HG02973 (cell line): ENCODE measurements around the gene ABCA7.

Experiments
- ATAC-seq: cut with Tn5 transposase; IDR thresholded peaks from one replicate; pipeline ENCODE4 v1.9.1; 2021; ENCODE audit warnings: moderate library complexity; ENCODE audit not compliant: unreplicated experiment

ABCA7 gene, protein sequence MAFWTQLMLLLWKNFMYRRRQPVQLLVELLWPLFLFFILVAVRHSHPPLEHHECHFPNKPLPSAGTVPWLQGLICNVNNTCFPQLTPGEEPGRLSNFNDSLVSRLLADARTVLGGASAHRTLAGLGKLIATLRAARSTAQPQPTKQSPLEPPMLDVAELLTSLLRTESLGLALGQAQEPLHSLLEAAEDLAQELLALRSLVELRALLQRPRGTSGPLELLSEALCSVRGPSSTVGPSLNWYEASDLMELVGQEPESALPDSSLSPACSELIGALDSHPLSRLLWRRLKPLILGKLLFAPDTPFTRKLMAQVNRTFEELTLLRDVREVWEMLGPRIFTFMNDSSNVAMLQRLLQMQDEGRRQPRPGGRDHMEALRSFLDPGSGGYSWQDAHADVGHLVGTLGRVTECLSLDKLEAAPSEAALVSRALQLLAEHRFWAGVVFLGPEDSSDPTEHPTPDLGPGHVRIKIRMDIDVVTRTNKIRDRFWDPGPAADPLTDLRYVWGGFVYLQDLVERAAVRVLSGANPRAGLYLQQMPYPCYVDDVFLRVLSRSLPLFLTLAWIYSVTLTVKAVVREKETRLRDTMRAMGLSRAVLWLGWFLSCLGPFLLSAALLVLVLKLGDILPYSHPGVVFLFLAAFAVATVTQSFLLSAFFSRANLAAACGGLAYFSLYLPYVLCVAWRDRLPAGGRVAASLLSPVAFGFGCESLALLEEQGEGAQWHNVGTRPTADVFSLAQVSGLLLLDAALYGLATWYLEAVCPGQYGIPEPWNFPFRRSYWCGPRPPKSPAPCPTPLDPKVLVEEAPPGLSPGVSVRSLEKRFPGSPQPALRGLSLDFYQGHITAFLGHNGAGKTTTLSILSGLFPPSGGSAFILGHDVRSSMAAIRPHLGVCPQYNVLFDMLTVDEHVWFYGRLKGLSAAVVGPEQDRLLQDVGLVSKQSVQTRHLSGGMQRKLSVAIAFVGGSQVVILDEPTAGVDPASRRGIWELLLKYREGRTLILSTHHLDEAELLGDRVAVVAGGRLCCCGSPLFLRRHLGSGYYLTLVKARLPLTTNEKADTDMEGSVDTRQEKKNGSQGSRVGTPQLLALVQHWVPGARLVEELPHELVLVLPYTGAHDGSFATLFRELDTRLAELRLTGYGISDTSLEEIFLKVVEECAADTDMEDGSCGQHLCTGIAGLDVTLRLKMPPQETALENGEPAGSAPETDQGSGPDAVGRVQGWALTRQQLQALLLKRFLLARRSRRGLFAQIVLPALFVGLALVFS (N-terminal part only)

DNA sequence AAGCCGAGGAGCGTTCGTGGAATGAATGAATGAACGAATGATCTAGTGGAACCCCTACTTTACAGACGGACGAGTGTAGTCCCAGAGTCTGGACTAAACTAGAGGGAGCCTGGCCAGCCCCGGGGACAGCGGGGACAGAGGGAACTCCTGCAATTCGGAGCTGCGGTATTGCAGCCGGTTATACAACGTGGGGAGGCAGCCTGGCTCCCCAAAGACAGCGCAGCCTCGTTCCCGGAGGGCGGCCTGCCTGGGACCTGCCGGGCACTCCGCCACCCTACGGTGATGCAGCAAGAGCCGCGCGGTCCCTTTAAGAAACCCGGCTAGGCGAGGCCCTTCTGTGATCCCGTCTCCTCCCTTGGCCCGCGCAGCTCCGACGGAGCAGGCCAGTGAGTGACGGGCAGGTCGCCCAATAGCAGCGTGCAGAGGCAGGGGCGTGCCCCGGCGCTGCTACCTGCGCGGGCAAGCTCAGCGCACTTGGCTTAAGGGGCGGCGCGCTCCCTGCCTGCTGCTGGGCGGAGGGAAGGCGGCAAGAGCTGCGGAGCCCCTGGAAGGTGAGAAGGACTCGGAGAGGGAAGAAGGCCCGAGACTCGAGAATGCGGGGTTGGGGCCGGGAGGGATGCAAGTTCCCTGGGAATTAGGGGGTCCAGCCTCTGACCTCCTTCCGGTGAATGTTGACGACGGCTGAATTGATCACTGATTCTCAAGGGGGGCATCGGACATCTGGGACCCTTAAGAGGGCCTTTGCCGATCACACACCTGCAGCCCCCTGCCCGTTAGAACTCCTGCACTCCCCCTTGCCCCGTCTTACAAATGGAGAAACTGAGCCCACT, at the start of gene ABCA7:
TSS of gene ABCA7 (plus strand) at position 462 of the 830 bp plus-strand sequence. CDS start 1,255 bp downstream, outside the sequence.
- ATAC-seq, result peak; percentile 59

DNA sequence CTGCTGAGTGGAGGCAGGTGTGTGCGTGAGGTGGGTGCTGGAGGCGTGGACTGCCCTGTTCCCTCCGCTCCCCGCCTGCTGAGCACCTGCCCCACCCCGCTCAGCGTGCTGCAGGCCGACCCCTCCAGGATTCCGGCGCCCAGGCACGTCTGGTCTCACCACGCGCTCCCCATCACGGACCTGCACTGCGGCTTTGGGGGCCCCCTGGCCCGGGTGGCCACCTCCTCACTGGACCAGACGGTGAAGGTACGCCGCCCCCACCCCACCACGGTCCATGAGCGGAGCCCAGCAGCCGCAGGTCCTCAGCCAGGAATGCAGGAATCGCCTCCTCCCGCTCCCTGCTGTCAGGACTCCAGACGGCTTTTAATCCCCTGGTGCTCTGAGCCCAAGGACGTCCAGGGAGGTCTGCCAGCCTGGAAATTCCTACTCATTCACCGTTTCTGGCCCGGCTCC, 49.8 kb upstream of the ABCA7 start:
- no peak for ATAC-seq

DNA sequence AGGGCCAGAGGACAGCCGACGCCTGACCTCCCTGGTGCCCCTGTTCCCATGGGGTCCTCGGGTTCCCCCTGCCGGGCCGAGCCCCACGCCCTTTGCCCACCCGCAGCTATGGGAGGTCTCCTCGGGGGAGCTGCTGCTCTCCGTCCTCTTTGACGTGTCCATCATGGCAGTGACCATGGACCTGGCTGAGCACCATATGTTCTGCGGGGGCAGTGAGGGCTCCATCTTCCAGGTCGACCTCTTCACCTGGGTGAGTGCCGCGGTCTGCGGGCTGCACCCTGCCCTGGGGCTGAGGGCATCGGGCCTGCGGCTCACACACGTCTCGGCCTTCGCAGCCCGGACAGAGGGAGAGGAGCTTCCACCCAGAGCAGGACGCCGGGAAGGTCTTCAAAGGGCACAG, 49.2 kb upstream of the ABCA7 start:
- no peak for ATAC-seq

DNA sequence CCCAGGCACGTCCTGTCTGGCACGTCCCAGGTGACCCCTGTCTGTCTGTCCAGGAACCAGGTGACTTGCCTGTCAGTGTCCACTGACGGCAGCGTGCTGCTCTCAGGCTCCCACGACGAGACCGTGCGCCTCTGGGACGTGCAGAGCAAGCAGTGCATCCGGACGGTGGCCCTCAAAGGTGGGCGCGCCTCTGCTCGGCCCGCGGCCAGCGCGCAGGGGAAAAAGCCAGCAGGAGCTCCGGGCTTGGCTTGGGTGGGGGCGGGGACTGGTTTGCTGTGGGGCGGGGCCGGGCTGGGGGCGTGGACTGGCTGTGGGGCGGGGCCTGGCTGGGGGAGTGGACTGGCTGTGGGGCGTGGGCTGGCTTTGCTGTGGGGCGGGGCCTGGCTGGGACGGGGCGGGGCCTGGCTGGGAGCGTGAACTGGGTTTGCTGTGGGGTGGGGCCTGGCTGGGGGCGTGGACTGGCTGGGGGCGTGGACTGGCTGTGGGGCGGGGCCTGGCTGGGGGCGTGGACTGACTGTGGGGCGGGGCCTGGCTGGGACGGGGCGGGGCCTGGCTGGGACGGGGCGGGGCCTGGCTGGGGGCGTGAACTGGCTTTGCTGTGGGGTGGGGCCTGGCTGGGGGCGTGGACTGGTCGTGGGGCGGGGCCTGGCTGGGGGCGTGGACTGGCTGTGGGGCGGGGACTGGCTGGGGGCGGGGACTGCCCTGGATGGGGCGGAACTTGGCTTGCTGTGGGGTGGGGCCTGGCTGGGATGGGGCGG, 48.6 kb upstream of the ABCA7 start:
- no peak for ATAC-seq

GRCh38 chr19:991932-992669, 47.8 kb upstream of the ABCA7 start:
- ATAC-seq, result no peak

DNA sequence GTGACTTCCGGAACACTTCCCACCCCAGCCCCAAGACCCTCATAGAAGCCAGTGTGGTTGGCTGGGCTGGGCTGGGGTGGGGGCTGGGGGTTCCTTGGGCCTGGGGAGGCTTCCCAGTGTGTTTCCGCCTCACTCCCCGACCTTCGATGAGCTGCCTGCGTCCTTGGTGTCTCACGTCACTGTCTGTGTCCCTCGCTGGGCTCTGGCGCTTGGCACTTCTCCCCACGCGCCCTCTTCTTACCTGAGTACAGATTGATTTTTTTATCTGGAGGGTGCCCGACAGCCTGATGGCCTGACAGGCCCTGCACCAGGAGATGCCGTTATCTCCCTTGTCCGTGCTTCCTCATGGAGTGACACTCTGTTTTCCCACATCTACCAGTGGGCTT, 47.2 kb upstream of the ABCA7 start:
- no peak for ATAC-seq

DNA sequence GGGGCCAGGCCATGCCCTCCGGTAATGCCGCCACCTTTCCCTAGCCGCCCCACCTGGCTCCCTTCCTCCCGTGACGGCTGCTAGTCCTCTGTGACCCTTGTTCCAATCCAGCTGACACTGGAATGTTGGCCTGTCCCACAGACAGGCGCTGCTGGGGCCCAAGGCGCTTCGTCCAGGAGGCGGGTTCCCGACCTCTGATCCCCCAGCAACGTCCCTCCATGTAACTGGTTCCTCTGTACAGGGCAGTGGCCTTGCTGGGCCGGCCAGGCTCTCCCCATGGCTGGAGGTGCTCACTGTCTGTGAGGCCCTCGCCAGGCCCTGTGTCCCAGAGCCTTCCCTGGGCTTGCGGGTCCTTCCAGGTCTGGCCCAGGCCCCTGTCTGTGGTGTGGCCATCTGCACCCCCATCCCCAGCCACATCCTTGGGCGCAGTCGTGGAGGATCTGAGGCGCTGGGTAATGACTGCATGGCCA, 46.5 kb upstream of the ABCA7 start:
- ATAC-seq, result no peak

DNA sequence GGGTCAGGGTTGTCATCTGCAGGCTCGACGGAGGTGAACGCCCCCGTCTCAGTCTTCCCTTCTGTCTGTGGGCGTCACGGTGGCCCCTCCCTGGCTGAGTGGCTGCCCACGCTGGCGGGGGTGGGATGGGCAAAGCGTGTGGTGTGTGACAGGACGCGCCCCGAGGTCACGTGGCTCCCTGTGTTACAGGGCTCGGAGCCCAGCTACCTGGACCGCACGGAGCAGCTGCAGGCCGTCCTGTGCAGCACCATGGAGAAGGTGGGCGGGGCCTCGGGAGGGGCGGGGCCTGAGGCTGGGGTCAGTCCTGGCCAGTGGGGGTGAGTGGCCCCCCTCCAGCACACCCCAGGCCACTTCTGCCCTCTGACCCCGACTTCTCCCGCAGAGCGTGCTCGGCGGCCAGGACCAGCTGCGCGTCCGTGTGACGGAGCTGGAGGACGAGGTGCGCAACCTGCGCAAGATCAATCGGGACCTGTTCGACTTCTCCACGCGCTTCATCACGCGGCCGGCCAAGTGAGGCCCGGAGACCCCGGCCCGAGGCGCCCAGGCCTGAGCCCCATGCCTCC, 46.0 kb upstream of the ABCA7 start:
- no peak for ATAC-seq

GRCh38 chr19:994516-994915, 45.4 kb upstream of the ABCA7 start:
- no peak for ATAC-seq

- no peak for ATAC-seq
Observed at GRCh38 chr19:995051-995827, 44.7 kb upstream of the ABCA7 start.

DNA sequence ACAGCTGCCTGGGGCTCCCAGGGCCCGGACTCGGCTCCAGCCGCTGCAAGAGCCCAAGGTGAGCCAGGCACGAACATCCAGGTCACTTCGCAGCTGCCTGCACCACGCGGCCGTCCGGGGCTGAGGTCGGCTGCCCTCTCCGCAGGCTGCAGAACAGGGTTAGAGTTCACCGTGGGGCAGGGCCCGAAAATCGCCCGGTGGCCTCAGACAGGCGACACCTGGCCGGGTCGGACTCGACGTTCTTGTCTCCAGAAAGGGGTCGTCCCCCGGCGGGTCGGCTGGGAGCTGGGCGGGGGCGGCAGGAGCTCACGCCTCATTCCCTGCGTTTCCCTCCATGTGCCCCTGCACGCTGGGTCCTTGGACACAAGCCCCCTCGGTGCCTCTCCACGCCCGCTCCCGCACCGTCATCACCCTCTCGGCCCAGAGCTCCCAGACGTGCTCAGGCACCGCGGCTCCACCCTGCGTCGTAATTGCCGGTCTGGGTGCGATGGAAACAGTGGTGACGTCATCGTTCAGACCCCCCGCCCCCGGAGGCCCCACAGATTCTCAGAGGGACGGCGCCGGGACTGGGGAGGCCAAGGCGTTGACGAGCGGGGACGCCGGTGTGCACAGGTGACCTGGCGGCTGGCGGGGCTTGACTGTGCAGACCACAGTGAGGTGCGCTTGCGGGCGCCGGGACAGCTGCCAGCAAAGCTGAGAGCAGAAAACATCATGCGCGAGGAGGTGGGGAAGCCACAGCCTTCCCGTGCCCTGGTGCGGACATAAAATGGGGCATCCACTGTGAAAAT, 43.7 kb upstream of the ABCA7 start:
- ATAC-seq, result no peak

- no peak for ATAC-seq
Observed at GRCh38 chr19:998064-998463, 41.8 kb upstream of the ABCA7 start.

DNA sequence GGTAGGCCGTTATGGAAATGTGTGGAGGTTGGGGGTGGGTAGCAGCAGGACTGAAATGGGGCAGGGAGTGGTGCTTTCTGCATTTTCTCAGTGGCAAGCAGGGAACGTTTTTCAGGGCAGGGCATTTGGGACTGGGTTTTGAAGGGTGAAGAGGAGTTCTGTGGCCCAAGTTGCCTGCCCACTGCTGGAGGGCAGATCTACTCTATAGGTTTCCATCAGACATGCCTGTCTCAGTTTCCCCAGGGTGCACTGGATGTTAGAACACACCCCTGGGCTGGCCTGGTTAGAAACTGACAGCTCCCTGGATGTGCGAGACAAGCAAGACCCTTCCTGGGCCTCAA, 40.6 kb upstream of the ABCA7 start:
- ATAC-seq, result no peak

- ATAC-seq, result no peak
Observed at GRCh38 chr19:1000095-1000494, 39.8 kb upstream of the ABCA7 start, which contains the start of gene GRIN3B. TSS of gene GRIN3B (plus strand) at chr19:1000419. CDS start at chr19:1000438, 19 bp downstream.

GRCh38 chr19:1000591-1001537, 39.0 kb upstream of the ABCA7 start:
- ATAC-seq, result no peak
